GM23338 (cell line): ENCODE results near the gene SOX2. TPM values are rescaled to one million over a fixed set of nuclear protein-coding genes. Genes with fewer than 3 reads are reported as not detected.
A peak's percentile ranks its signal among the peaks of the same experiment; 100 is the strongest.

Source experiments
- ATAC-seq: fragments of 200-7000 bp; cut with Tn5 transposase; 3 replicates; pipeline ENCODE4 v1.9.1; 2020
- DNase-seq: peaks from one replicate; pipeline ENCODE4 v3.0.0-alpha.2; 2015; ENCODE audit warnings: low spot score
- H2AFZ ChIP-seq: fragments of 200-600 bp; sonication (generic); 2 replicates; pipeline ENCODE4 v1.8.0; 2016; ENCODE audit warnings: antibody characterized with exemption, mild to moderate bottlenecking, moderate library complexity
- H3F3A ChIP-seq: fragments of 200-600 bp; sonication (generic); replicated peaks from 2 replicates; pipeline ENCODE4 v1.8.0; 2017; ENCODE audit warnings: antibody characterized with exemption, mixed run types, low read depth
- H3K27ac ChIP-seq: fragments of 200-600 bp; sonication (generic); 2 replicates; pipeline ENCODE4 v1.6.1; 2016; ENCODE audit warnings: low read depth
- H3K27me3 ChIP-seq: fragments of 200-600 bp; sonication (generic); 2 replicates; pipeline ENCODE4 v1.8.0; 2016; ENCODE audit warnings: mild to moderate bottlenecking, mixed run types, moderate library complexity; ENCODE audit not compliant: insufficient read depth
- H3K36me3 ChIP-seq: fragments of 200-600 bp; sonication (generic); 2 replicates; pipeline ENCODE4 v1.8.0; 2016; ENCODE audit warnings: mild to moderate bottlenecking; ENCODE audit not compliant: insufficient read depth
- H3K4me1 ChIP-seq: fragments of 200-600 bp; sonication (generic); 2 replicates; pipeline ENCODE4 v1.8.0; 2016; ENCODE audit warnings: mild to moderate bottlenecking, moderate library complexity; ENCODE audit not compliant: insufficient read depth
- H3K4me2 ChIP-seq: fragments of 200-600 bp; sonication (generic); 2 replicates; pipeline ENCODE4 v1.7.1; 2017; ENCODE audit warnings: mixed run types
- H3K4me3 ChIP-seq: fragments of 200-600 bp; sonication (generic); 2 replicates; pipeline ENCODE4 v1.6.1; 2016; ENCODE audit warnings: mixed run types
- H3K79me2 ChIP-seq: fragments of 200-600 bp; sonication (generic); replicated peaks from 2 replicates; pipeline ENCODE4 v1.8.0; 2017; ENCODE audit warnings: mild to moderate bottlenecking; ENCODE audit not compliant: insufficient read depth
- H3K9me2 ChIP-seq: fragments of 200-600 bp; sonication (generic); 2 replicates; pipeline ENCODE4 v1.8.0; 2017; ENCODE audit not compliant: insufficient read depth
- H4K20me1 ChIP-seq: fragments of 200-600 bp; sonication (generic); replicated peaks from 2 replicates; pipeline ENCODE4 v1.8.0; 2017; ENCODE audit warnings: mild to moderate bottlenecking; ENCODE audit not compliant: insufficient read depth
- H3K27ac Mint-ChIP-seq: 2 replicates; pipeline ENCODE4 v1.8.0; 2020; ENCODE audit warnings: inconsistent platforms, mild to moderate bottlenecking, moderate library complexity, mixed read lengths
- H3K27me3 Mint-ChIP-seq: 3 replicates; pipeline ENCODE4 v1.8.0; 2022; ENCODE audit warnings: low read depth, mild to moderate bottlenecking, moderate library complexity, mixed read lengths, inconsistent platforms; ENCODE audit not compliant: insufficient read depth, poor library complexity
- H3K36me3 Mint-ChIP-seq: 3 replicates; pipeline ENCODE4 v1.8.0; 2021; ENCODE audit warnings: low read depth, mild to moderate bottlenecking, inconsistent platforms, moderate library complexity, mixed read lengths
- H3K4me1 Mint-ChIP-seq: 3 replicates; pipeline ENCODE4 v1.8.0; 2020; ENCODE audit warnings: mild to moderate bottlenecking, inconsistent platforms, mixed read lengths
- H3K4me3 Mint-ChIP-seq: 3 replicates; pipeline ENCODE4 v1.8.0; 2021; ENCODE audit warnings: moderate library complexity, mild to moderate bottlenecking, inconsistent platforms, mixed read lengths
- H3K9me3 Mint-ChIP-seq: 3 replicates; pipeline ENCODE4 v1.8.0; 2020; ENCODE audit warnings: moderate library complexity, mild to moderate bottlenecking, inconsistent platforms, mixed read lengths
- CREB1 ChIP-seq: fragments of 250-450 bp; sonication (Bioruptor Pico); IDR thresholded peaks from 2 replicates; pipeline ENCODE4 v1.5.0; 2020; ENCODE audit warnings: low read depth, mild to moderate bottlenecking, moderate library complexity
- EZH2 ChIP-seq: fragments of 200-600 bp; sonication (generic); IDR thresholded peaks from one replicate; pipeline ENCODE4 v1.8.0; 2017; ENCODE audit warnings: antibody characterized with exemption, mild to moderate bottlenecking, low read depth; ENCODE audit not compliant: unreplicated experiment
- EZH2phosphoT487 ChIP-seq: fragments of 200-600 bp; sonication (generic); IDR thresholded peaks from one replicate; pipeline ENCODE4 v1.8.1; 2018; ENCODE audit warnings: antibody characterized with exemption; ENCODE audit not compliant: unreplicated experiment
- JUNB ChIP-seq: IDR thresholded peaks from one replicate; pipeline ENCODE4 v1.6.1; 2016; ENCODE audit warnings: antibody characterized with exemption; ENCODE audit not compliant: unreplicated experiment
- NANOG ChIP-seq: IDR thresholded peaks from 2 replicates; pipeline ENCODE4 v1.6.1; 2016; ENCODE audit warnings: antibody characterized with exemption, borderline replicate concordance
- POLR2AphosphoS5 ChIP-seq: IDR thresholded peaks from 2 replicates; pipeline ENCODE4 v1.6.1; 2016; ENCODE audit warnings: antibody characterized with exemption, low read depth
- STAT1 ChIP-seq: IDR thresholded peaks from one replicate; pipeline ENCODE4 v1.6.1; 2016; ENCODE audit warnings: antibody characterized with exemption; ENCODE audit not compliant: unreplicated experiment
- ZNF114 ChIP-seq: fragments of 250-450 bp; sonication (Bioruptor Pico); IDR thresholded peaks from 2 replicates; pipeline ENCODE4 v1.5.0; 2020; ENCODE audit warnings: mild to moderate bottlenecking, moderate library complexity
- ZNF331 ChIP-seq: fragments of 250-450 bp; sonication (Bioruptor Pico); IDR thresholded peaks from 2 replicates; pipeline ENCODE4 v1.5.0; 2020; ENCODE audit warnings: low read depth, mild to moderate bottlenecking, moderate library complexity
- polyA plus RNA-seq: library from polyadenylated mRNA; unstranded; fragments of >200 nt; fragmentation: Nextera tagmentation; extraction: Ambion mirVana; gene quantifications from 2 replicates; pipeline ENCODE4 v1.2.1, GENCODE V29; 2016
- total RNA-seq: library from RNA; depleted of rRNA; stranded (reverse); fragments of >200 nt; shearing (Covaris generic); gene quantifications from 2 replicates; pipeline ENCODE4 v1.2.3, GENCODE V29; 2014
- TF ChIP-seq, protein P1 (sequence below), 2 experiments: fragments of 200-600 bp in 1 of 2; sonication (generic) in 1 of 2; conservative IDR thresholded peaks; 2 replicates each; pipeline versions ENCODE4 v1.5.1 to v1.6.1; 2016 to 2017; ENCODE audit warnings: antibody characterized with exemption in 2 of 2, low read depth in 2 of 2, mild to moderate bottlenecking in 2 of 2, moderate library complexity in 1 of 2
- TF ChIP-seq, protein P2 (sequence below): IDR thresholded peaks from one replicate; pipeline ENCODE4 v1.6.1; 2018; ENCODE audit warnings: antibody characterized with exemption; ENCODE audit not compliant: unreplicated experiment
- TF ChIP-seq, protein P3 (sequence below): fragments of 250-450 bp; sonication (Bioruptor Pico); IDR thresholded peaks from 2 replicates; pipeline ENCODE4 v1.5.0; 2020; ENCODE audit warnings: mild to moderate bottlenecking, moderate library complexity
- TF ChIP-seq, protein P4 (sequence below): IDR thresholded peaks from 2 replicates; pipeline ENCODE4 v1.6.1; 2016; ENCODE audit warnings: antibody characterized with exemption

SOX2 gene
- total and polyA plus RNA-seq, 2 experiments from 2014 or later = 105 to 228 TPM

DNA sequence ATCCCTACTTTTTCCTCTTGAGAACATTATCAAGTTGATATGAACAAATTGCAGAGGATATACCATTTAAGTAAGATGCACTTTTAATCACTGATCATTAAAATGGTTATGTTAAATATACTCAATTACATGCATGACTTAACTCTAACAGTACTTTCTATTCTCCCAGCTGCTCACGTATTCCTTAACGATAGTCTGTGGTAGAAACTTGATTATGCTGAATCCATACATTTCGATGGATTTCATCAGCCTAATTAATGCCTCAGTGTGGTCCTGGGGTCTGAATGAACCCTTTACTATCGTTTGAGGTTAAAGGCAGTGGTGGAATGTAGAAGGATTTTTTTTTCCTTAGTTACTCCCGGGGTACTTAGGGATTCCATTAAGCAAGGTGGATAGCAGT is 18.6 kb downstream of the SOX2 start:
- peak overlapping the region; percentile 61 for H3K4me3 ChIP-seq
- ATAC-seq (peak; percentile 9), DNase-seq (no peak)
- H3K27ac Mint-ChIP-seq = peak overlapping the region; percentile 94
- H3K9me3 Mint-ChIP-seq = no peaks in the 10 kb centered on the region
- peak overlapping the region; percentile 92 for H3K4me2 ChIP-seq
- TF ChIP-seq, protein P1, sequence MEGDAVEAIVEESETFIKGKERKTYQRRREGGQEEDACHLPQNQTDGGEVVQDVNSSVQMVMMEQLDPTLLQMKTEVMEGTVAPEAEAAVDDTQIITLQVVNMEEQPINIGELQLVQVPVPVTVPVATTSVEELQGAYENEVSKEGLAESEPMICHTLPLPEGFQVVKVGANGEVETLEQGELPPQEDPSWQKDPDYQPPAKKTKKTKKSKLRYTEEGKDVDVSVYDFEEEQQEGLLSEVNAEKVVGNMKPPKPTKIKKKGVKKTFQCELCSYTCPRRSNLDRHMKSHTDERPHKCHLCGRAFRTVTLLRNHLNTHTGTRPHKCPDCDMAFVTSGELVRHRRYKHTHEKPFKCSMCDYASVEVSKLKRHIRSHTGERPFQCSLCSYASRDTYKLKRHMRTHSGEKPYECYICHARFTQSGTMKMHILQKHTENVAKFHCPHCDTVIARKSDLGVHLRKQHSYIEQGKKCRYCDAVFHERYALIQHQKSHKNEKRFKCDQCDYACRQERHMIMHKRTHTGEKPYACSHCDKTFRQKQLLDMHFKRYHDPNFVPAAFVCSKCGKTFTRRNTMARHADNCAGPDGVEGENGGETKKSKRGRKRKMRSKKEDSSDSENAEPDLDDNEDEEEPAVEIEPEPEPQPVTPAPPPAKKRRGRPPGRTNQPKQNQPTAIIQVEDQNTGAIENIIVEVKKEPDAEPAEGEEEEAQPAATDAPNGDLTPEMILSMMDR (conservative IDR thresholded peaks at IDR 0.05; ENCODE audit: low read depth in 2 of 2) = no peak
- no peak for TF ChIP-seq POLR2AphosphoS5
- TF ChIP-seq EZH2 = no peak
- TF ChIP-seq STAT1 = no peak
- TF ChIP-seq, protein P2, sequence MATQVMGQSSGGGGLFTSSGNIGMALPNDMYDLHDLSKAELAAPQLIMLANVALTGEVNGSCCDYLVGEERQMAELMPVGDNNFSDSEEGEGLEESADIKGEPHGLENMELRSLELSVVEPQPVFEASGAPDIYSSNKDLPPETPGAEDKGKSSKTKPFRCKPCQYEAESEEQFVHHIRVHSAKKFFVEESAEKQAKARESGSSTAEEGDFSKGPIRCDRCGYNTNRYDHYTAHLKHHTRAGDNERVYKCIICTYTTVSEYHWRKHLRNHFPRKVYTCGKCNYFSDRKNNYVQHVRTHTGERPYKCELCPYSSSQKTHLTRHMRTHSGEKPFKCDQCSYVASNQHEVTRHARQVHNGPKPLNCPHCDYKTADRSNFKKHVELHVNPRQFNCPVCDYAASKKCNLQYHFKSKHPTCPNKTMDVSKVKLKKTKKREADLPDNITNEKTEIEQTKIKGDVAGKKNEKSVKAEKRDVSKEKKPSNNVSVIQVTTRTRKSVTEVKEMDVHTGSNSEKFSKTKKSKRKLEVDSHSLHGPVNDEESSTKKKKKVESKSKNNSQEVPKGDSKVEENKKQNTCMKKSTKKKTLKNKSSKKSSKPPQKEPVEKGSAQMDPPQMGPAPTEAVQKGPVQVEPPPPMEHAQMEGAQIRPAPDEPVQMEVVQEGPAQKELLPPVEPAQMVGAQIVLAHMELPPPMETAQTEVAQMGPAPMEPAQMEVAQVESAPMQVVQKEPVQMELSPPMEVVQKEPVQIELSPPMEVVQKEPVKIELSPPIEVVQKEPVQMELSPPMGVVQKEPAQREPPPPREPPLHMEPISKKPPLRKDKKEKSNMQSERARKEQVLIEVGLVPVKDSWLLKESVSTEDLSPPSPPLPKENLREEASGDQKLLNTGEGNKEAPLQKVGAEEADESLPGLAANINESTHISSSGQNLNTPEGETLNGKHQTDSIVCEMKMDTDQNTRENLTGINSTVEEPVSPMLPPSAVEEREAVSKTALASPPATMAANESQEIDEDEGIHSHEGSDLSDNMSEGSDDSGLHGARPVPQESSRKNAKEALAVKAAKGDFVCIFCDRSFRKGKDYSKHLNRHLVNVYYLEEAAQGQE = no peak
- no peak for TF ChIP-seq ZNF331 (CRISPR knock-in tag)
- TF ChIP-seq CREB1 (CRISPR knock-in tag) = no peak
- no peak for TF ChIP-seq JUNB
- TF ChIP-seq ZNF114 (CRISPR knock-in tag) = no peak
- no peak for TF ChIP-seq EZH2phosphoT487
- TF ChIP-seq, protein P3, sequence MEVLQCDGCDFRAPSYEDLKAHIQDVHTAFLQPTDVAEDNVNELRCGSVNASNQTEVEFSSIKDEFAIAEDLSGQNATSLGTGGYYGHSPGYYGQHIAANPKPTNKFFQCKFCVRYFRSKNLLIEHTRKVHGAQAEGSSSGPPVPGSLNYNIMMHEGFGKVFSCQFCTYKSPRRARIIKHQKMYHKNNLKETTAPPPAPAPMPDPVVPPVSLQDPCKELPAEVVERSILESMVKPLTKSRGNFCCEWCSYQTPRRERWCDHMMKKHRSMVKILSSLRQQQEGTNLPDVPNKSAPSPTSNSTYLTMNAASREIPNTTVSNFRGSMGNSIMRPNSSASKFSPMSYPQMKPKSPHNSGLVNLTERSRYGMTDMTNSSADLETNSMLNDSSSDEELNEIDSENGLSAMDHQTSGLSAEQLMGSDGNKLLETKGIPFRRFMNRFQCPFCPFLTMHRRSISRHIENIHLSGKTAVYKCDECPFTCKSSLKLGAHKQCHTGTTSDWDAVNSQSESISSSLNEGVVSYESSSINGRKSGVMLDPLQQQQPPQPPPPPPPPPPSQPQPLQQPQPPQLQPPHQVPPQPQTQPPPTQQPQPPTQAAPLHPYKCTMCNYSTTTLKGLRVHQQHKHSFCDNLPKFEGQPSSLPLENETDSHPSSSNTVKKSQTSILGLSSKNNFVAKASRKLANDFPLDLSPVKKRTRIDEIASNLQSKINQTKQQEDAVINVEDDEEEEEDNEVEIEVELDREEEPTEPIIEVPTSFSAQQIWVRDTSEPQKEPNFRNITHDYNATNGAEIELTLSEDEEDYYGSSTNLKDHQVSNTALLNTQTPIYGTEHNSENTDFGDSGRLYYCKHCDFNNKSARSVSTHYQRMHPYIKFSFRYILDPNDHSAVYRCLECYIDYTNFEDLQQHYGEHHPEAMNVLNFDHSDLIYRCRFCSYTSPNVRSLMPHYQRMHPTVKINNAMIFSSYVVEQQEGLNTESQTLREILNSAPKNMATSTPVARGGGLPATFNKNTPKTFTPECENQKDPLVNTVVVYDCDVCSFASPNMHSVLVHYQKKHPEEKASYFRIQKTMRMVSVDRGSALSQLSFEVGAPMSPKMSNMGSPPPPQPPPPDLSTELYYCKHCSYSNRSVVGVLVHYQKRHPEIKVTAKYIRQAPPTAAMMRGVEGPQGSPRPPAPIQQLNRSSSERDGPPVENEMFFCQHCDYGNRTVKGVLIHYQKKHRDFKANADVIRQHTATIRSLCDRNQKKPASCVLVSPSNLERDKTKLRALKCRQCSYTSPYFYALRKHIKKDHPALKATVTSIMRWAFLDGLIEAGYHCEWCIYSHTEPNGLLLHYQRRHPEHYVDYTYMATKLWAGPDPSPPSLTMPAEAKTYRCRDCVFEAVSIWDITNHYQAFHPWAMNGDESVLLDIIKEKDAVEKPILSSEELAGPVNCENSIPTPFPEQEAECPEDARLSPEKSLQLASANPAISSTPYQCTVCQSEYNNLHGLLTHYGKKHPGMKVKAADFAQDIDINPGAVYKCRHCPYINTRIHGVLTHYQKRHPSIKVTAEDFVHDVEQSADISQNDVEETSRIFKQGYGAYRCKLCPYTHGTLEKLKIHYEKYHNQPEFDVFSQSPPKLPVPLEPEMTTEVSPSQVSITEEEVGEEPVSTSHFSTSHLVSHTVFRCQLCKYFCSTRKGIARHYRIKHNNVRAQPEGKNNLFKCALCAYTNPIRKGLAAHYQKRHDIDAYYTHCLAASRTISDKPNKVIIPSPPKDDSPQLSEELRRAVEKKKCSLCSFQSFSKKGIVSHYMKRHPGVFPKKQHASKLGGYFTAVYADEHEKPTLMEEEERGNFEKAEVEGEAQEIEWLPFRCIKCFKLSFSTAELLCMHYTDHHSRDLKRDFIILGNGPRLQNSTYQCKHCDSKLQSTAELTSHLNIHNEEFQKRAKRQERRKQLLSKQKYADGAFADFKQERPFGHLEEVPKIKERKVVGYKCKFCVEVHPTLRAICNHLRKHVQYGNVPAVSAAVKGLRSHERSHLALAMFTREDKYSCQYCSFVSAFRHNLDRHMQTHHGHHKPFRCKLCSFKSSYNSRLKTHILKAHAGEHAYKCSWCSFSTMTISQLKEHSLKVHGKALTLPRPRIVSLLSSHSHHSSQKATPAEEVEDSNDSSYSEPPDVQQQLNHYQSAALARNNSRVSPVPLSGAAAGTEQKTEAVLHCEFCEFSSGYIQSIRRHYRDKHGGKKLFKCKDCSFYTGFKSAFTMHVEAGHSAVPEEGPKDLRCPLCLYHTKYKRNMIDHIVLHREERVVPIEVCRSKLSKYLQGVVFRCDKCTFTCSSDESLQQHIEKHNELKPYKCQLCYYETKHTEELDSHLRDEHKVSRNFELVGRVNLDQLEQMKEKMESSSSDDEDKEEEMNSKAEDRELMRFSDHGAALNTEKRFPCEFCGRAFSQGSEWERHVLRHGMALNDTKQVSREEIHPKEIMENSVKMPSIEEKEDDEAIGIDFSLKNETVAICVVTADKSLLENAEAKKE = no peak
- TF ChIP-seq, protein P4, sequence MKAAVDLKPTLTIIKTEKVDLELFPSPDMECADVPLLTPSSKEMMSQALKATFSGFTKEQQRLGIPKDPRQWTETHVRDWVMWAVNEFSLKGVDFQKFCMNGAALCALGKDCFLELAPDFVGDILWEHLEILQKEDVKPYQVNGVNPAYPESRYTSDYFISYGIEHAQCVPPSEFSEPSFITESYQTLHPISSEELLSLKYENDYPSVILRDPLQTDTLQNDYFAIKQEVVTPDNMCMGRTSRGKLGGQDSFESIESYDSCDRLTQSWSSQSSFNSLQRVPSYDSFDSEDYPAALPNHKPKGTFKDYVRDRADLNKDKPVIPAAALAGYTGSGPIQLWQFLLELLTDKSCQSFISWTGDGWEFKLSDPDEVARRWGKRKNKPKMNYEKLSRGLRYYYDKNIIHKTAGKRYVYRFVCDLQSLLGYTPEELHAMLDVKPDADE = no peak
- TF ChIP-seq NANOG = no peak
- peak overlapping the region; percentile 65 for H3K27ac ChIP-seq
- H3F3A ChIP-seq = peaks cover 10% of the 10 kb centered on the region; the same call in 1 of the 2 replicates
- no peaks in the 10 kb centered on the region for H4K20me1 ChIP-seq
- no peaks in the 10 kb centered on the region for H3K36me3 ChIP-seq
- no peaks in the 10 kb centered on the region for H3K9me2 ChIP-seq
- no peak overlapping the region for H2AFZ ChIP-seq
- peaks cover 59% of the 10 kb centered on the region for H3K27me3 Mint-ChIP-seq
- H3K79me2 ChIP-seq = no peaks in the 10 kb centered on the region; the same call in 1 of the 2 replicates
- peaks cover 57% of the 10 kb centered on the region for H3K4me1 ChIP-seq
- peaks cover 63% of the 10 kb centered on the region for H3K4me1 Mint-ChIP-seq
- peaks cover 59% of the 10 kb centered on the region for H3K27me3 ChIP-seq
- H3K36me3 Mint-ChIP-seq = no peaks in the 10 kb centered on the region; the same call in 2 of the 3 replicates
- H3K4me3 Mint-ChIP-seq = peak overlapping the region; percentile 59
